Stimulated activated CD8-positive, alpha-beta memory T cell treated with anti-CD3 and anti-CD28 coated beads, Interleukin-7, amount 100 ng/mL, for 1 hour (primary cell): ENCODE results near the gene NSUN2.

Experiments
- DNase-seq, 2 donors: peaks; one replicate each; pipeline ENCODE4 v3.0.0-alpha.2; 2020; ENCODE audit warnings: low read depth in 2 of 2

The NSUN2 gene

GRCh38 chr5:6556089-6556801 is 76.6 kb downstream of the NSUN2 start:
- no peak for DNase-seq

GRCh38 chr5:6554812-6555211 is 78.0 kb downstream of the NSUN2 start:
- DNase-seq: no peak

- no peak for DNase-seq
These were observed 78.9 kb downstream of the NSUN2 start for GRCh38 chr5:6553972-6554371.

- no peak for DNase-seq
These were observed 80.2 kb downstream of the NSUN2 start for GRCh38 chr5:6552612-6553011.

GRCh38 chr5:6551955-6552313 is 80.9 kb downstream of the NSUN2 start:
- DNase-seq: no peak

- no peak for DNase-seq
These were observed 81.4 kb downstream of the NSUN2 start for GRCh38 chr5:6551287-6551954.

GRCh38 chr5:6550628-6551027 is 82.2 kb downstream of the NSUN2 start:
- no peak for DNase-seq
